H1 (cell line): ENCODE data around the gene SLC44A5. TPM values are rescaled to one million over a fixed set of nuclear protein-coding genes. Genes with fewer than 3 reads are reported as not detected.

Experiments
- CTCF ChIA-PET: fragments of 300-600 bp; sonication (Branson Sonifier 250); formaldehyde crosslinking; loops from one replicate; lab custom pipeline; 2021; ENCODE audit not compliant: partially characterized antibody; lab: Charles Lee
- POLR2A ChIA-PET: fragments of 300-600 bp; sonication (Branson Sonifier 250); formaldehyde crosslinking; loops from one replicate; lab custom pipeline; 2021; ENCODE audit warnings: inconsistent platforms; ENCODE audit not compliant: partially characterized antibody; lab: Charles Lee
- DNase-seq, 2 experiments: peaks; one replicate each; pipeline versions ENCODE4 v3.0.0 to v3.0.0-alpha.2; 2010 to 2022; ENCODE audit warnings: low spot score in 2 of 2, low read depth in 1 of 2, mixed read lengths in 1 of 2
- FAIRE-seq: peaks from 2 replicates; lab custom pipeline; 2011; peaks lifted over from hg19 to GRCh38; lab: Jason Lieb, UNC
- H2AFZ ChIP-seq: 2 replicates; pipeline ENCODE4 v1.8.1; 2012; ENCODE audit warnings: low read length, inconsistent platforms
- H2AK5ac ChIP-seq: 2 replicates; pipeline ENCODE4 v1.6.1; 2013; ENCODE audit warnings: low read depth, low read length
- H2BK120ac ChIP-seq: replicated peaks from 2 replicates; pipeline ENCODE3; 2013; ENCODE audit warnings: low read depth, low read length, inconsistent platforms
- H2BK12ac ChIP-seq: 2 replicates; pipeline ENCODE4 v1.6.1; 2013; ENCODE audit warnings: low read depth, low read length
- H2BK15ac ChIP-seq: 2 replicates; pipeline ENCODE4 v1.6.1; 2013; ENCODE audit warnings: low read length
- H2BK20ac ChIP-seq: 2 replicates; pipeline ENCODE4 v1.6.1; 2013; ENCODE audit warnings: low read length
- H2BK5ac ChIP-seq: 2 replicates; pipeline ENCODE4 v1.6.1; 2013; ENCODE audit warnings: low read depth, low read length
- H3K14ac ChIP-seq: 2 replicates; pipeline ENCODE4 v1.6.1; 2013; ENCODE audit warnings: inconsistent platforms; ENCODE audit not compliant: insufficient read length
- H3K18ac ChIP-seq: 2 replicates; pipeline ENCODE4 v1.6.1; 2013; ENCODE audit warnings: low read length; ENCODE audit errors: extremely low read depth
- H3K23ac ChIP-seq: 2 replicates; pipeline ENCODE4 v1.6.1; 2013; ENCODE audit warnings: inconsistent platforms; ENCODE audit not compliant: insufficient read length
- H3K23me2 ChIP-seq: 2 replicates; pipeline ENCODE4 v1.6.1; 2013; ENCODE audit warnings: low read depth, low read length
- H3K27ac ChIP-seq: 2 replicates; pipeline ENCODE4 v1.6.1; 2011; ENCODE audit warnings: low read depth, low read length, inconsistent platforms
- H3K27me3 ChIP-seq, 4 experiments: replicated peaks in 1 of 4; 1 replicate in 1 of 4; 2 replicates in 3 of 4; pipeline versions ENCODE4 v1.6.1 to v1.8.1; 2011 to 2013; ENCODE audit warnings: low read length in 3 of 4, mild to moderate bottlenecking in 3 of 4, inconsistent platforms in 2 of 4, mixed read lengths in 2 of 4, moderate library complexity in 1 of 4; ENCODE audit not compliant: control insufficient read depth in 3 of 4, insufficient read depth in 3 of 4; ENCODE audit errors: extremely low read depth in 1 of 4
- H3K36me3 ChIP-seq, 4 experiments: 2 replicates each; pipeline versions ENCODE4 v1.6.1 to v1.8.1; 2011 to 2013; ENCODE audit warnings: mild to moderate bottlenecking in 4 of 4, low read length in 3 of 4, moderate library complexity in 2 of 4, control low read depth in 1 of 4, inconsistent platforms in 1 of 4; ENCODE audit not compliant: insufficient read depth in 4 of 4, control insufficient read depth in 2 of 4
- H3K4ac ChIP-seq: replicated peaks from 2 replicates; pipeline ENCODE3; 2013; ENCODE audit warnings: low read length, low read depth, mixed read lengths, inconsistent platforms; ENCODE audit not compliant: insufficient read length
- H3K4me1 ChIP-seq, 4 experiments: replicated peaks in 1 of 4; 1 replicate in 1 of 4; 2 replicates in 3 of 4; pipeline versions ENCODE4 v1.6.1 to v1.8.1; 2011 to 2013; ENCODE audit warnings: low read length in 3 of 4, inconsistent platforms in 2 of 4, mixed read lengths in 1 of 4; ENCODE audit not compliant: insufficient read depth in 4 of 4, control insufficient read depth in 3 of 4
- H3K4me2 ChIP-seq, 2 experiments: 2 replicates each; pipeline versions ENCODE4 v1.6.1 to v1.8.1; 2011 to 2013; ENCODE audit warnings: low read depth in 2 of 2, low read length in 2 of 2, control low read depth in 1 of 2, inconsistent platforms in 1 of 2, mild to moderate bottlenecking in 1 of 2; ENCODE audit not compliant: insufficient read depth in 1 of 2
- H3K4me3 ChIP-seq, 4 experiments: fragments of 200-600, 300-600 bp in 1 of 4; sonication (generic), shearing (Covaris generic), sonication (Bioruptor Twin) in 1 of 4; 2 replicates each; pipeline versions ENCODE4 v1.5.1 to v1.8.1; 2011 to 2016; ENCODE audit warnings: low read length in 4 of 4, low read depth in 3 of 4, control low read depth in 2 of 4, inconsistent platforms in 2 of 4, mild to moderate bottlenecking in 2 of 4, mixed read lengths in 1 of 4, moderate library complexity in 1 of 4; ENCODE audit not compliant: insufficient read depth in 2 of 4; ENCODE audit errors: extremely low read depth in 1 of 4
- H3K56ac ChIP-seq: replicated peaks from 2 replicates; pipeline ENCODE3; 2013; ENCODE audit warnings: low read depth, mild to moderate bottlenecking, mixed read lengths, low read length, inconsistent platforms; ENCODE audit not compliant: insufficient read length
- H3K79me1 ChIP-seq: 2 replicates; pipeline ENCODE4 v1.6.1; 2013; ENCODE audit warnings: low read depth, low read length, control low read depth
- H3K79me2 ChIP-seq, 2 experiments: 2 replicates each; pipeline versions ENCODE4 v1.6.1 to v1.8.1; 2012 to 2013; ENCODE audit warnings: low read length in 2 of 2, mild to moderate bottlenecking in 2 of 2, inconsistent platforms in 1 of 2; ENCODE audit not compliant: insufficient read depth in 2 of 2, control insufficient read depth in 1 of 2
- H3K9ac ChIP-seq, 4 experiments: replicated peaks in 1 of 4; 1 replicate in 1 of 4; 2 replicates in 3 of 4; pipeline versions ENCODE4 v1.6.1 to v1.8.1; 2011 to 2013; ENCODE audit warnings: low read depth in 3 of 4, low read length in 3 of 4, control low read depth in 2 of 4, mild to moderate bottlenecking in 2 of 4, moderate library complexity in 2 of 4, inconsistent platforms in 1 of 4; ENCODE audit errors: extremely low read depth in 1 of 4
- H3K9me3 ChIP-seq, 2 experiments: 2 replicates each; pipeline versions ENCODE4 v1.6.1 to v1.8.1; 2012 to 2013; ENCODE audit warnings: mild to moderate bottlenecking in 2 of 2, moderate library complexity in 2 of 2, control low read depth in 1 of 2, inconsistent platforms in 1 of 2, low read depth in 1 of 2, low read length in 1 of 2, mixed read lengths in 1 of 2; ENCODE audit not compliant: insufficient read depth in 2 of 2
- H4K20me1 ChIP-seq, 2 experiments: replicated peaks in 1 of 2; 2 replicates each; pipeline versions ENCODE3 to v1.8.1; 2011 to 2013; ENCODE audit warnings: inconsistent platforms in 2 of 2, low read length in 2 of 2, mild to moderate bottlenecking in 1 of 2; ENCODE audit not compliant: insufficient read depth in 2 of 2, control insufficient read depth in 1 of 2
- H4K5ac ChIP-seq: 2 replicates; pipeline ENCODE4 v1.6.1; 2013; ENCODE audit warnings: low read length, low read depth, mixed read lengths, inconsistent platforms; ENCODE audit not compliant: insufficient read length
- H4K8ac ChIP-seq: 2 replicates; pipeline ENCODE4 v1.8.0; 2013; ENCODE audit warnings: mild to moderate bottlenecking, moderate library complexity, low read length, inconsistent platforms; ENCODE audit not compliant: insufficient read depth; ENCODE audit errors: extremely low read depth
- H4K91ac ChIP-seq: replicated peaks from 2 replicates; pipeline ENCODE3; 2013; ENCODE audit warnings: low read length, mixed read lengths, inconsistent platforms; ENCODE audit not compliant: insufficient read length
- POLR2AphosphoS5 ChIP-seq: IDR thresholded peaks from 2 replicates; pipeline ENCODE4 v1.6.1; 2011; ENCODE audit warnings: low read depth, low read length
- SP4 ChIP-seq: IDR thresholded peaks from 2 replicates; pipeline ENCODE4 v1.6.1; 2012; ENCODE audit warnings: low read length, inconsistent platforms
- WGBS, 2 experiments: shearing (Covaris generic) in 1 of 2; methylation state at CpG; one replicate each; pipeline versions ENCODE4 v1.1.6 to v1.1.7; 2013 to 2015; ENCODE audit warnings: low lambda C conversion rate in 2 of 2, mixed read lengths in 2 of 2, inconsistent platforms in 1 of 2, low coverage in 1 of 2, missing lambda C conversion rate in 1 of 2; ENCODE audit not compliant: insufficient replicate concordance in 2 of 2, insufficient coverage in 1 of 2, insufficient read length in 1 of 2; ENCODE audit errors: extremely low coverage in 1 of 2, missing lambda C conversion rate in 1 of 2; 5-methylcytosine and 5-hydroxymethylcytosine counted together
- polyA plus RNA-seq, 7 experiments: library from polyadenylated mRNA; depleted of rRNA in 3 of 7; stranded (reverse) in 5 of 7; unstranded in 2 of 7; fragments of >200 nt in 5 of 7; fragments of 200-250 nt in 2 of 7; gene quantifications; 1 replicate in 5 of 7; 2 replicates in 1 of 7; 4 replicates in 1 of 7; pipeline versions ENCODE4 v1.2.1 to v1.2.3, GENCODE V29; 2011 to 2013; ENCODE audit warnings: missing spikeins in 2 of 7, mixed read lengths in 2 of 7
- total RNA-seq: library from RNA; stranded (reverse); fragmentation: NEBNext Ultra II Directional; extraction: Animal tissue kit (Norgen Biotek cat#: 25700); gene quantifications from 2 replicates; pipeline ENCODE4 v1.2.1, GENCODE V29; 2021

SLC44A5 gene
- total and polyA plus RNA-seq, 2 of the 8 experiments (the other 6 are each of a cell fraction or from before 2014, with no cell fraction given): 1.8 to 3.3 TPM

- H2BK15ac ChIP-seq: no peak overlapping the region
- no peak overlapping the region for H2BK5ac ChIP-seq
- H3K56ac ChIP-seq: no peak overlapping the region
- H3K4ac ChIP-seq: no peak overlapping the region
- TF ChIP-seq SP4 (no peak), POLR2AphosphoS5 (no peak)
- no peaks in the 10 kb centered on the region for H3K27me3 ChIP-seq
- H3K9ac ChIP-seq: no peak overlapping the region
- no peaks in the 10 kb centered on the region for H3K4me1 ChIP-seq
- no peak overlapping the region for H2AK5ac ChIP-seq
- H3K9me3 ChIP-seq: no peaks in the 10 kb centered on the region
- no peaks in the 10 kb centered on the region for H3K79me1 ChIP-seq
- H2BK120ac ChIP-seq: no peak overlapping the region
- no peaks in the 10 kb centered on the region for H4K20me1 ChIP-seq
- no peaks in the 10 kb centered on the region for H3K79me2 ChIP-seq
- H3K4me2 ChIP-seq: no peak overlapping the region
- no peak overlapping the region for H2BK20ac ChIP-seq
- ChIA-PET POLR2A (no interaction called here), CTCF (interaction anchor here (1.6 kb wide), 1 partner anchor 46 kb away, joined by 5 read pairs; no protein-coding TSS in a partner anchor)
- FAIRE-seq (no peak), DNase-seq (no peak)
- no peak overlapping the region for H3K23ac ChIP-seq
- H2BK12ac ChIP-seq: no peak overlapping the region
- WGBS, 2 experiments: 71% methylated on average over 1 of the region's 1 CpG; no CpG with 5 or more reads in 1 of the 2 experiments
- H3K4me3 ChIP-seq: no peak overlapping the region
- H3K23me2 ChIP-seq: no peaks in the 10 kb centered on the region
- H2AFZ ChIP-seq: no peak overlapping the region
- H4K8ac ChIP-seq: no peak overlapping the region
- no peak overlapping the region for H3K18ac ChIP-seq
- H3K27ac ChIP-seq: no peak overlapping the region
- H3K36me3 ChIP-seq: no peaks in the 10 kb centered on the region
- no peak overlapping the region for H4K5ac ChIP-seq
- H3K14ac ChIP-seq: no peak overlapping the region
- no peak overlapping the region for H4K91ac ChIP-seq
Observed at GRCh38 chr1:75211648-75212047, 399.3 kb downstream of the SLC44A5 start.
